Epithelial cell of prostate (primary cell): ENCODE data around the gene DOLPP1.

ENCODE experiments used
- DNase-seq: peaks from one replicate; pipeline ENCODE4 v3.0.0-alpha.2; 2011; ENCODE audit warnings: low read depth, low spot score
- H3K27ac ChIP-seq: fragments of 450-650 bp; 2 replicates; pipeline ENCODE4 v1.5.1; 2017; ENCODE audit warnings: mild to moderate bottlenecking

The DOLPP1 gene

GRCh38 chr9:129133082-129133481 is 52.2 kb downstream of the DOLPP1 start:
- no peak overlapping the region for H3K27ac ChIP-seq
- DNase-seq: no peak

GRCh38 chr9:129135476-129135875 is 54.6 kb downstream of the DOLPP1 start:
- H3K27ac ChIP-seq: no peak overlapping the region
- no peak for DNase-seq

- DNase-seq: no peak
- no peak overlapping the region for H3K27ac ChIP-seq
These were observed 55.6 kb downstream of the DOLPP1 start for GRCh38 chr9:129136446-129137035.

GRCh38 chr9:129137292-129138143 is 56.6 kb downstream of the DOLPP1 start:
- no peak for DNase-seq
- no peak overlapping the region for H3K27ac ChIP-seq

- no peak overlapping the region for H3K27ac ChIP-seq
These were observed 57.2 kb downstream of the DOLPP1 start for GRCh38 chr9:129138144-129138462.

GRCh38 chr9:129138476-129139232 is 57.7 kb downstream of the DOLPP1 start:
- peak overlapping the region; percentile 100 for H3K27ac ChIP-seq
- DNase-seq: no peak

More at GRCh38 chr9:129138144-129138462, 57.2 kb downstream of the DOLPP1 start:
- no peak for DNase-seq

GRCh38 chr9:129139233-129139992 is 58.5 kb downstream of the DOLPP1 start:
- H3K27ac ChIP-seq: peak overlapping the region; percentile 100
- DNase-seq: peak; percentile 50

GRCh38 chr9:129139993-129140396 is 59.1 kb downstream of the DOLPP1 start:
- DNase-seq: peak; percentile 97
- H3K27ac ChIP-seq: peak overlapping the region; percentile 100
